MG63 (cell line): ENCODE results near the gene PRR18. TPM values are rescaled to one million over a fixed set of nuclear protein-coding genes. Genes with fewer than 3 reads are reported as not detected.

Source experiments
- DNase-seq: peaks from one replicate; pipeline ENCODE4 v3.0.0-alpha.2; 2020
- H3K27me3 ChIP-seq: fragments of 250-450 bp; sonication (Bioruptor Pico); 2 replicates; pipeline ENCODE4 v1.5.1; 2020; ENCODE audit warnings: mild to moderate bottlenecking, moderate library complexity
- H3K36me3 ChIP-seq: fragments of 250-450 bp; sonication (Bioruptor Pico); 2 replicates; pipeline ENCODE4 v1.5.1; 2020; ENCODE audit warnings: mild to moderate bottlenecking, moderate library complexity
- H3K4me3 ChIP-seq: fragments of 250-450 bp; sonication (Bioruptor Pico); 2 replicates; pipeline ENCODE4 v1.5.1; 2020; ENCODE audit warnings: mild to moderate bottlenecking, moderate library complexity
- H3K9me3 ChIP-seq: fragments of 250-450 bp; sonication (Bioruptor Pico); 2 replicates; pipeline ENCODE4 v1.5.1; 2020; ENCODE audit warnings: mild to moderate bottlenecking, moderate library complexity
- total RNA-seq: library from RNA; depleted of rRNA; stranded (reverse); fragments of >200 nt; shearing (Covaris generic); gene quantifications from 2 replicates; pipeline ENCODE4 v1.2.3, GENCODE V29; 2014; ENCODE audit warnings: low replicate concordance

PRR18 gene
- total RNA-seq, 1 experiment from 2014 or later: 1.3 TPM

DNA sequence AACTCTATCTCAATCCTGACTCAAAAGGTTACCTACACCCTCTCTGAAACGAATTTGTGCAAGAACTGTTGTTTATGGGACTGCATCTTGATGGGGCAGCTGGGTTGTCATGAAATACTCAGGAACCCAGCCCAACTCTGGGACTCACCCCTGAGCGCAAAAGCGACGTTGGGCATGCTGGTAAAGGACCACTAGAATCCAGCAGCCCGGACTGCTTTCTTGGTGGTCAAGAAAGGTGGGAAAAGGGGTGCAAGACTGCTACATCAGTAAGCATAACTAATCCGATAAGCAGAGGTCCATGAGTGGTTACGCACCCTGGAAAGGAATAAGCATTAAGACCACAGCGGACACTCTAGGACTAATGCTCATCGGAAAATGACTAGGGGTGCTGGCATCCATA lies 6.3 kb upstream of the PRR18 start:
- Histone ChIP-seq H3K4me3 (no peak overlapping the region), H3K27me3 (no peaks in the 10 kb centered on the region), H3K36me3 (no peaks in the 10 kb centered on the region), H3K9me3 (no peaks in the 10 kb centered on the region)
- DNase-seq: no peak

DNA sequence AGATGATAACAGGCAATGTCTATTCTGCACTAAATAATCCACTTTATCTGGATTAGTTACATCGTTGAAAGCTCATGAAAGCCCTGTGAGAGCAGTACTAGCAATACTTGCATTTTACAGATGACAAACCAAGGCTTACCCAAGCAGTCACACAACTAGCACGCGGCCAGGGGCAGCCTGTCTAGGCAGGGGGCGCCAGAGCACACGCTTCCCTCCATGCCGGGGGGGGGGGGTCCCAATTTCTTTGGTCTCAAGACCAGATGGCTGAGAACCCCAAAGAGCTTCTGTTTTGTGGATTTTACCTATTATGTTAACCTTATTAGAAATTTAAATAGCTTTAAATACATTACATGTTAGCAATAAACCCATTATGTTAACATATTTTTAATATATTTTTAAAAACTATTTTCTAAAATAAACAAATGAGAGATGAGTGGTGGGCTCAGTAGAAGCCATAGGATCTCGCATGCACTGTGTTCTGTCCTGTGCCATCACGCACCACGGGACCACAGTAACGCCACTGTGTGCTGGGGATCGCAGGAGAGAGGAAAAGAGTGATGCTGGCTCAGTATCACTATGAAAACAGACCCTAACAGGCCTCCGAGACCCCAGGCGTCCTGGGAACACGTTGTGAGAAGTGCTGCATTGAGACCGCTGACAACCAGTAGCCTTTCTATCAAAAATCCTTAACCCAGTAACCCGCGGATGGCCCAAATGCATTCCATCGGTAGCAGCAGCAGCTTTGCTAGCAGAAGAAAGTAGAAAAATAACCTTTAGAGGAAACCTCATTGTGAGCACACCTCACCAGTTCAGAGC lies 5.3 kb upstream of the PRR18 start:
- no peaks in the 10 kb centered on the region for H3K9me3 ChIP-seq
- peak; percentile 38 for DNase-seq
- H3K4me3 ChIP-seq: no peak overlapping the region
- no peaks in the 10 kb centered on the region for H3K36me3 ChIP-seq
- H3K27me3 ChIP-seq: no peaks in the 10 kb centered on the region

DNA sequence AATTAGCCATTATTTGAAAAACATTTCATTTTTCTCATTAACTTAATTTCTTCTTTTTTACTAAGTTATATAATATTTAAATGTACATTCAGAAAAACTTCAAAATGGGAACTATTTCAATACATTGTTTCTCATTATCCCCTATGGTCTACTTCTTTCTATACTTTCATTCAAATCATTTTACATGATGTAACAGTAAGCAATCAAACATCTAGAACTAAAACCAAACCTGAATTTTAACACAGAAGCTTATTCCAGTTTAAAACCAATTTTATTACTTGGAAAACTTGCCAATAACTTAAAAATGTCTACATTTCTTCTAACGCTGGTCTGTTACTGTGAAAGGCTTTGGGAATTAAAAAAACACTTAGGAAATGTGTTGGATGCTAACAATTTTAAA lies 4.6 kb upstream of the PRR18 start:
- Histone ChIP-seq H3K9me3 (no peaks in the 10 kb centered on the region), H3K27me3 (no peaks in the 10 kb centered on the region), H3K36me3 (no peaks in the 10 kb centered on the region), H3K4me3 (no peak overlapping the region)
- no peak for DNase-seq

DNA sequence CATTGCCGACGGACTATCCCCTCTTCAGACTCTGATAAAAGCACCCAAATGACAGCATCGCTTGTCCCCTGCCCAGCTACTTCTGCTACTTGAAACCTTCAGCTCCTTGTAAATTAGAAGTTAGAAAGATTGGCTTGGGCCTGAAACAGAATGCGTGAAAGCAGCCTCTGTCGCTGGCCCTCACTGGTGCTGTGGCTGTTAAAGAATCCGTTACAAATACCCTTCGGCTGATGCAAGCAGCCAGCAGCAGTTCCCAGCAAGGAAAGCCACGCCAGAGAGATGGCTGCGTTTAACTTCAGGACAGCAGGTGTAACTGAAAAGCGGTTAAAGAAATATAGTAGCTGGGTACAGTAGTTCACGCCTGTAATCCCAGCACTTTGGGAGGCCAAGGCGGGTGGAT lies 2.4 kb upstream of the PRR18 start:
- no peak for DNase-seq
- no peaks in the 10 kb centered on the region for H3K27me3 ChIP-seq
- H3K36me3 ChIP-seq: no peaks in the 10 kb centered on the region
- H3K9me3 ChIP-seq: no peaks in the 10 kb centered on the region
- no peak overlapping the region for H3K4me3 ChIP-seq

DNA sequence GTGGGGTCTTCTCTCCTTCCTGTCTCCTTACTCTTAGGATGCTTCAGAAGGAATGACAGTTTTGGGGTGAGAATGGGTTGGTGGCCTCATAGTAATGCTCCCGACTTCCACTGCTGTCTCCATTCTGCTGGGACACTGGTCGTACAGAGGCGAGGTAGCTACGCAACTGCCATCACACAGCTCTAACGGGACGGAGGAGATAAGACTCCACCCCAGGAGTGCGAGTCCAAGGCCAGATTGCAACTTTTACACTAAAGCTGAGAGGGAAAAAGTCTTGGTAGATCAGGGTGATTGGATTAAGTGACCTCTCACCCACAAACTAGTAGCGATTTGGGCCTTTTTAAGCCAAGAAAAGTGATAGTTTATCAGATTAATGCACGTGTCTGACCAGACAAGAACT lies 1.8 kb upstream of the PRR18 start:
- Histone ChIP-seq H3K9me3 (no peaks in the 10 kb centered on the region), H3K4me3 (no peak overlapping the region), H3K27me3 (no peaks in the 10 kb centered on the region), H3K36me3 (no peaks in the 10 kb centered on the region)
- DNase-seq: no peak

DNA sequence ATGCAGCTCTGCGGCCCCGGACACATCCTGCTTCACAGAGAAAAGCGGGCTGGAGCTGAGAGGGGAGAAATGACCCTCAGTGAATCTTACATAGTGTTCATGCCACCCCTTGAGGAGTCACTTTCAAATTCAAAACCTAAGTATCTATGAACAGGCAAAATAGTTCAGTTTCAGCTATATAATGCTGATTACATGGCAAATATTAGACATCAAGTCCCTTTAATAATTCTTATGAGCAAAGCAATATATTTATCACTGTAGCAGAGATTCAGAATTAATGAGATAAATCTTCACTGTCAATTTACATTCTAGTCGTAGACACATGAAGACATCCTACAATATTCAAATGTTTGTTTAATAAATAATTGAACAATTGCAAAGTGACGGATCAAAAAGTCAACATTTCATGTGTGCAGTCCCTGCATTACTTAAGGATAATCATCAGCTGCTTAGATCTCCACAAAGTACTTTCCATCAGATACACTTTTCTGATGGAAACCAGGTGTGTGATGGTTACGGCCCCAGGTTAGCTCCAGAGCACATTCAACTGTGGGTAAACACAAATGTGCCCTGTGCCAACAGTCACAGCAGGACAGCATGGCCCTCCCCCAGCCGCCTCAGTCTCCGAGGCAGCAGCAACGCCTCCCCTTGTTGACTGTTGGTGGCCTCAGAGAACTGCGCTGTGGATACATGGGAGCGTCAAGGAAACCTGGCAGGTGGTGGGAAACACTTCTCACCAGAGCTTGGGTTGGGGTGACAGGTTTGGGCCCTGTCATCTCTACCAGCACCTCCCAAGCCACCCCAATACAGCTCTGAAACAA lies 787 bp upstream of the PRR18 start:
- Histone ChIP-seq H3K27me3 (no peaks in the 10 kb centered on the region), H3K4me3 (no peak overlapping the region; the same call in 1 of the 2 replicates), H3K36me3 (no peaks in the 10 kb centered on the region), H3K9me3 (no peaks in the 10 kb centered on the region)
- no peak for DNase-seq

DNA sequence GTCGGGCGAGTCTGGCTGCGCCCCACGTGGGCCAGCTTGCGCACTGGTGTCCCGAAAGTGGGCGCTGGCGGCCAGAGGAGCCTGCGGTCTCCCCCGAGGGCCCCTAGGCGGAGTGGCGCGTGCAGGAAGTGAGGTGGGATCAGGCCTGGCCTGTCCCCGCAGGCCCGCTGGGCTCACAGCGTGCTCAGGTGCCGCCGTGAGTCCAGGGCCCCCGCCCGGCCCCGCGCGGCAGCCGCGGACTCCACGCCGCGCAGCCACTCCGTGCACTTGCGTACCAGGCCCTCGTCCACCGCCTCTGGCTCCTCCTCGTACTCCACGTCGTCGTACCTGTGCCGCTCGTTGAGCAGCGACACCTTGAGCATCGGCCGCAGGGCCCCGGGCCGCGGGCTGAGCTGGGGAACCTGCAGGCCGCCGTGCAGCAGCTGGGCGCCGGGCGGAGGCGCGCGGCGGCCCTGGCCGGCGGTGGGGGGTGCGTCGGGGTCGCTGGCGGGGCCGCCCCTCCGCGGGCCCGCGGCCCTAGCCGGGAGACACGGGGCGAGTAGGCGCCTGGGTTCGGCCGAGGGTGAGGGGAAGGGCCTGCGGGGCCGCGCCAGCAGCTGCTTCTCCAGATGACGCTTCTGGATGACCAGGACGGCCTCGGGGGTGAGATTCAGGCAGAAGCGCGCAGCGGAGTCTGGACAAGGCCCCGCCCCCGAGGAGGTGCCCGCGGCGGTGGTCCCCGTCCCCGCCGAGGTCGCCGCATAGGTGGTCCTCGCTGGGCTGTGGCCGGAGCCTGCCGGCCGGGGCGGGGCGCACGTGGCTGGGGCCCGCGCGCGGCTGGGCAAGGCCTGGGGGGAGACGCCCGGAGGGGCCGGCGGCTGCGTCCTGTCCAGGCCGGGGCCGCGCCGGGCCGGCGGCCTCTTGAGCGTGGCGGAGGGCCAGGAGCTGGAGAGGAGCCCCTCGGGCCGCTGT lies 835 bp downstream of the PRR18 start:
- H3K36me3 ChIP-seq: no peaks in the 10 kb centered on the region
- H3K27me3 ChIP-seq: no peaks in the 10 kb centered on the region
- H3K4me3 ChIP-seq: no peak overlapping the region; the same call in 1 of the 2 replicates
- no peaks in the 10 kb centered on the region for H3K9me3 ChIP-seq
- DNase-seq: no peak

DNA sequence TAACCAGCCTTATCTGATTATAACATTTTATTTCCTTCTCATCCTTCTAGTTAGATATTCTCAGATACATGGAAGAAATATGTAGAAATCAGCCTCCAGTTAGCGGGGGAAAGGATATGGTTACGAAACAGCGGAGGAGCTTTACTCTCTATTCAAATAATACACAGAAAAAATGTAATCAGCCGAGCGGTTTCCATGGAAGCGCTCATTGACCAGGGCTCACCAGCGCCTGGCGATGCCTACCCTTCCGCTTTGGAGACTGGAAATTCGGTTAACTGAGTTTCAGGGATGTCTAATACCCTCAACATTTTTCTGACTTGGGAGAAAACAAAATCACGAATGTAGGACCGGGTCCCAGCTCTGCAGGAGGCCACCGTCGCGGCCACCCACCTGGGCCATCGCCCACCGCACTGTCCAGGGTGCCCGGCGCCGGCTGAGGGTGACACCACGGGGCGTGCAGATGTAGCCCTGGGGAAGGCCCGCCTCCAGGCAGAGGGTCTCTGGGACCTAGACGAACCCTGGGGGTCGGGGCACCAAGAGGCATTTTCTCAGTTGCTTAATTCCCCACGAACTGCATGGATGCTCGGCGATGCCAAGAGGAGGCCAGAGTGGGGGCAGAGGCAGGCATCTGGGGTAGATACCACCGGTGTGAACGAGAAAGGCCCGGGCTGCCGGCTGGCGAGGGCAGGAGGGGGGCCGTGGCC lies 1.7 kb downstream of the PRR18 start:
- no peak overlapping the region for H3K4me3 ChIP-seq
- H3K36me3 ChIP-seq: no peaks in the 10 kb centered on the region
- H3K27me3 ChIP-seq: no peaks in the 10 kb centered on the region
- no peak for DNase-seq
- no peaks in the 10 kb centered on the region for H3K9me3 ChIP-seq

DNA sequence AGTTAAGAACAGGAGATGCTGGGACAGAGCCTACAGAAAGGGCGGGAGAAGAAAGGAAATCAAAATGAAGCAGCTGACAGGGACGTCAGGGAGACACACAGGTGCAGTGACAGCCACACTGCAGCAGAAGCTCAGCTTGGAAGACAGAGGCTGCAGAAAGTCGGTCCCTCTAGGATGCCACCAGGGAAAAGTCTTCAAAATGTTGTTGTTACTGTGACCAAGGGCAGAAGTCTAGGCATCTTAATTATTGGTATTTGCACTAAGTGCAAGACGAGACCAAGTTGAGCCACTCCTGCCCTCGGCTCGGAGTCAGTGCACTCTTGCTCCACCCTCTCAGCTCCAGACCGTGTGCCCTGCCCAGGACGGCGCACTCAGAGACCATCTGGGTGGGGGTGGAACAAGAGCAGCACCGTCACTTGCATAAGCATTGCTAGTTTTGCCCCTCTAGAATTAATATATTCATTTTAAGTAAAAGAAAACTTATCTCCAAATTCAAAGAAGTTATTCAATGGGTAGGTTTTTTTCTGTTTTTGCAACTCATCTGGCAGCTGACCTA lies 2.6 kb downstream of the PRR18 start:
- Histone ChIP-seq H3K9me3 (no peaks in the 10 kb centered on the region), H3K27me3 (no peaks in the 10 kb centered on the region), H3K4me3 (no peak overlapping the region), H3K36me3 (no peaks in the 10 kb centered on the region)
- no peak for DNase-seq

DNA sequence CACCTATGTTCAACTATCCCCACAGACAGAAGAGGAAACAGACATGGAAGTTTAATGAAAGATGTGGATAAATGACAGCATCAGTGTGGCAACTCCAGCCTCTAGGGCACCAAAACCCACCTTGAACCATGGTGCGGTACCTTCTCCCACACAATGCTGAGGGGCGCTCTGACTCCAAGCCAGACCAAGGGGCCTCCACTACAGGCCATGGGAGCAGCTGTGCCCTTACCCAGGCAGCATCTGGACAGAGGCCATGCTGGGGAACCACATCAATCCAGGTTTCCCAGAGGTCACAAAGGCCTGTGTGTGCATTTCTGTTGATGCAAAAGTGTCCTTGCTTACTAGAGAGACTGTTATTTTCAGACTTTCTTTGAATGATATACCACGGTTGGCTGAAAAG lies 4.1 kb downstream of the PRR18 start:
- no peaks in the 10 kb centered on the region for H3K27me3 ChIP-seq
- DNase-seq: no peak
- no peaks in the 10 kb centered on the region for H3K36me3 ChIP-seq
- no peak overlapping the region for H3K4me3 ChIP-seq
- H3K9me3 ChIP-seq: no peaks in the 10 kb centered on the region

DNA sequence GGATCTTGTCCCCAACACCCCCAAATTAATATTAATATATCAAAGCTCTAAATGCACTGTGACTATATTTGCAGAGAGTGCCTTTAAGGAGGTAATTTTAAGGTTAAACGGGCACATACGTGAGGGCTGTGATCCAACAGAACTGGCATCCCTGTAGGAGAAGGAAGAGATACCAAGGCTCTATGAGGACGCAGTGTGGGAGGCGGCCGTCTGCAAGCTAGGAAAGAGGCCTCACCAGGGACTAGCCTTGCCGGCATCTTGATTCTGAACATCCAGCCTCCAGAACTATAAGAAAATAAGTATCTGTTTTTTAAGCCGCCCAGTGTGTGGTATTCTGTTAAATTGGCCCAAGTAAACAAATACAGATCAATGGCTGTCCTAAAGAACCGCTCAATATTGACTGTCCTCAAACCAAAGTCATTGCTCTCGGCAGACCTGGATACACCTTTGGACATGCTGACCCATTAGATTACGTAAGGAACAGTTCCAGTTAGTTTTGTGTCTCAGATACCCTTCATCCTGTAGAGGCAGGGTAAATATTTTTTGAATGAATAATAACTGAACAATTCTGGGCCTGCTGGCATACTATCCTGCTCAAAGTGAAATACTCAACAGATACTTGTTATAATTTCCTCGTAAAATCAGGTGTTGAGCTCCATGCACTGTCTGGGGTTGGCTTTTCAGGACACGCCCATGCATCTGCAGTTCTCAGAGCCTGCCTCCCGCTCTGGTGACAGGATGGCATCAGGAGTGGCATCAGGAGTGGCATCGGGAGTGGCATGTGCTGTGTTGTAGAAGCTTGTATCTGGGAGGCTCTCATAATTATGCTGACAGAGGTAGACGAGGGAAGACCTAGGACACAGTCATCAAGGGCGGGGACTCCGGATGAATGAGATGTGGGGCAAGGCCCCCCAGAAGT lies 6.3 kb downstream of the PRR18 start:
- DNase-seq: no peak
- Histone ChIP-seq H3K9me3 (no peaks in the 10 kb centered on the region), H3K4me3 (no peak overlapping the region), H3K27me3 (0 out of 2 replicates have a peak, but pooled peaks cover under 1% of the 10 kb centered on the region), H3K36me3 (no peaks in the 10 kb centered on the region)

DNA sequence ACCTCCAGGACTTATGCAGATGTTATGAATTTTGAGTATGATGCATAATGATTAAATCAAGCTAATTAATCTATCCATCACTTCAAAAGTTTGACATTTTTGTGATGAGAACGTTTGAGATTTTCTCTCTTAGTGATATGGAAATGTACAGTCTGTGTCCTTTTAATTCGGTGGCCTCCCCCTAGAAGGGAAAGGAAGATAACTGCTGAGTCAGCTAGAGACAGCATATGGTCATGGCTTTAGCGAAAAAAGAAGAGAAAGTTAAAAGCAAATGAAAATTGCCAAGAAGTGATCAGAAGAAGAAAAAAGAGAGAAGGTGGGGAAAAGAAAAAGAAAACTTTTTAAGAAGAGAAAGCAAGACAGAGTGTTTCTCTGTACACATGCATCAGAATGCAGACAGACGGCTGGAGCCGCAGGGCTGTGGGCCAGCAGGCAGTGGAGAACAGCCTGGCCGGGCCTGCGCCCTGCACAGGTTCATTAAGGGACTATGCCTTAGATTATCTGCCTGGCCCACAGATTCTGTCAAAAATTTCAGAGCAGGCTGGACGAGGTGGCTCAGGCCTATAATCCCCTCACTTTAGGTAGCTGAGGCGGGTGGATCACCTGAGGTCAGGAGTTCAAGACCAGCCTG lies 7.7 kb downstream of the PRR18 start:
- H3K4me3 ChIP-seq: no peak overlapping the region
- no peak for DNase-seq
- H3K27me3 ChIP-seq: 0 out of 2 replicates have a peak, but pooled peaks cover 2% of the 10 kb centered on the region
- H3K36me3 ChIP-seq: no peaks in the 10 kb centered on the region
- no peaks in the 10 kb centered on the region for H3K9me3 ChIP-seq

DNA sequence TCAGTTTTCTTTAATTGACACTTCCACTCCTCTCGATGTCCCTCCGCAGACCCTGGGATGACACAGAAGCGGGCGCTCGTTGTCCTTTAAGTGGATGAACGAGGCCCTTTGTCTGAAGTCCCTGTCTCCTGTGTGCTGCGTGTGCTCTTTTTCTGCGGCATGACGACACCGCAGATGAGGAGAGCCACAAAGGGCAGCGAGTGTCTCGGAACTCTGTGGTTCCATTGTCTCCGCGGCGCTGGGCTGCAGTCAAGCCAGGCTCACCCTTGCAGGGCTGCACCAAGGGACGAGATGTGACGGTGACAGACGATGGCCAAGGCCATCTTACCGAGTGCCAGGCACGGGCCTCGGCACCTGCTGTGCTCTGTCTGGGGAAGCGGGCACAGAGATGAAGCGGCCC lies 10.6 kb downstream of the PRR18 start:
- no peak for DNase-seq
- Histone ChIP-seq H3K9me3 (no peaks in the 10 kb centered on the region), H3K4me3 (no peak overlapping the region), H3K27me3 (peaks cover 4% of the 10 kb centered on the region), H3K36me3 (no peaks in the 10 kb centered on the region)

DNA sequence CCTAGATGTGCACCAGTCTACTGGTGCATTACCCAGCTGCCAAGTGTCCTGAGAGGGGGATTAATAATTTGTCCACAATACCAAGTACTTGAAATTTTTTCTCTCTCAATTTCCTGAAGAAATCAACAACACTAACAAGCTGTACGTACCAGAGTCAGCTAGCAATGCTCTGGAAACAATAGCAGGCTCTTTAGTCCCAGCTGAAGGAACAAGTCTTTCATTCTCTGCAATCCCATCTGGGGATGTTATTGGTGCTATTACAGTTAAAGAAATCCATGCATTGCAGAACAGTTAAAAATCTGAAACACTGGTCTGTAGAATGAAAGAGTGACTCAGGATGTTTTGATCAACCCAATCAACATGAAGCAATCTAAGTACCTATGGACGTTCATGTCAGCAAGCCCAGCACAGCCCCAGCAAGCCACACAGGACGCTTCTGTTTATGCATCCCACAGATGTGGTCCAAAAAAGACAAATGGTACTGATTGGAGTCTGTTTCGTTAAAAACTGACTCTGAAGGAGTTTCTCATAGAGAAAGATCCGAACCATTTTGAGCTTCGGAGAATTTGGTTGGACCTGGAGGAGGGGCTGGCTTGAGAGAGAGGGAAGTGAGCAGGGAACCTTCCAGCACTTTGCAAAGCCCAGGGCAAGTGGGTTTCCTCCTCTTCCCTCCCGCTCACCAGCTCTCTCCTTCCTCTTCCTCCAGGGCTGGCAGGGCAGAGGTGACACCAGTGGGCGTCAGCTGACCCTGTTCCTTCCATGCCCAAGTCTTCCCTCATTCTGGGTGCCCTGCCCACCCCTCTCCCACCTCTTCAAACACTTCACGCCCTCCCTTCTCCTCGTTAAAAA lies 11.9 kb downstream of the PRR18 start:
- H3K4me3 ChIP-seq: no peak overlapping the region
- H3K9me3 ChIP-seq: no peaks in the 10 kb centered on the region
- DNase-seq: no peak
- H3K36me3 ChIP-seq: no peaks in the 10 kb centered on the region
- peaks cover 4% of the 10 kb centered on the region for H3K27me3 ChIP-seq
